HFF-Myc (cell line): ENCODE results near the gene HGF.

Source experiments
- DNase-seq: peaks from one replicate; pipeline ENCODE4 v3.0.0-alpha.2; 2011; ENCODE audit warnings: low read depth; ENCODE audit errors: extremely low read depth
- H3K4me3 ChIP-seq: replicated peaks from 2 replicates; pipeline ENCODE4 v1.5.1; 2011; ENCODE audit warnings: low read depth, mild to moderate bottlenecking, control low read depth, low read length
- CTCF ChIP-seq: IDR thresholded peaks from 2 replicates; pipeline ENCODE4 v1.5.1; 2012; ENCODE audit warnings: mild to moderate bottlenecking, low read depth, low read length, control low read depth; ENCODE audit errors: missing control alignments

Gene HGF

GRCh38 chr7:81802251-81802650, 32.4 kb upstream of the HGF start:
- no peak for TF ChIP-seq CTCF
- no peak overlapping the region for H3K4me3 ChIP-seq
- no peak for DNase-seq

- no peak for DNase-seq
- no peak for TF ChIP-seq CTCF
- no peak overlapping the region for H3K4me3 ChIP-seq
Observed at GRCh38 chr7:81801532-81801931, 31.7 kb upstream of the HGF start.

GRCh38 chr7:81791568-81792518, 22.0 kb upstream of the HGF start:
- no peak for TF ChIP-seq CTCF
- H3K4me3 ChIP-seq: no peak overlapping the region
- DNase-seq: no peak

GRCh38 chr7:81790686-81791085, 20.8 kb upstream of the HGF start:
- DNase-seq: no peak
- H3K4me3 ChIP-seq: no peak overlapping the region
- TF ChIP-seq CTCF: no peak

DNA sequence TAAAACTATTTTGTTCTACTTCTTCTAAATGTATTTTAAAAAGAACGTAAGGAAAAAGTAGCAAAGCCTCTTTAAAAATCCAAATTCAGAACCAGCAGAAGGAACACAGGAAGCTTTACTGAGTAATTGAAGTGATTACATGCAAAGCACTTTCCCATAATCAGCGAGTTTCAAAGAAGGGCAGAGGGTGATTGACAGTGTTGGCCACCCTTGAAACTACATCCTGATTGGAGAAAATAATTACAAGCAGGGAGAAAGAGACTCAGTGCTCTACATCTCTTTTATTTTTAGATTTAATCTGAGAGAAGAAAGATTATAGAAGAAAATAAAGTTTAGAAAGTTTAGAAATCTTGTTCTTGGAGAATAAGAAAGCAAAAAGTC, 20.3 kb upstream of the HGF start:
- H3K4me3 ChIP-seq: no peak overlapping the region
- DNase-seq: no peak
- no peak for TF ChIP-seq CTCF

DNA sequence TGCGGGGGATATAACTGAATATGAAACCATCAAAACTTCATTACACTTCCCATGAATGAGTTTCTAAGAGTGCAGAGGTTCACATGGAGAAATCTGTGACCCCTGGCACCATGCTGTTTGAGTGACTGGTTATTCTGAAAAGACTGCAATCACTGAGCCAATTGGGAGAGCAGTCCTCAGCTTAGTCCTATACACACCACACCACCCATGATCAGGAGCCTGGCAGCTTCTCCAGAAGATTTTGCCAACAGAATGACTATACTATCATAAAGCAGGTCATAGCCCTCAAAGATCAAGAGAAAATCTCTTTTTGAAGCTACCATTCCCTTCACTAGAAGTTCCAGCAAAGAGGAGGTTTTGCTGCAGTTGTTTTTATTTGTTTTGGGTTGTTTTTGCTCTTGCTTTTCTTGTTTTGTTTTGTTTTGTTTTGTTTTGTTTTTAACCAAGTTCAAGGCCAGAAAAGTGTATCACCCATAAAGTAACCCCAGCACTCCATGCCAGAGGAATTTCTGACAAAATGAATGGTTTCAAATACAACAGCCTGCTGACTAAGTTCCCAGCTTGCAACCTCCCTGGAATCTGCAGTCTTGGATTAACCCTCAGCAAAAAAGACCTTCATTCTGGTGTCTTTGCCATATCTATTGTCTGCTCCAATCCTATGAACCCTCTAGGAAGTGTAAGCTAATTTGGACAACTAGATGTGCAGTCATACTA, 19.7 kb upstream of the HGF start:
- DNase-seq: no peak
- no peak for TF ChIP-seq CTCF
- no peak overlapping the region for H3K4me3 ChIP-seq
